HG03045 (cell line): ENCODE measurements around the gene ZNF500.
"Not testable (repeated sequence)": the region's sequence is repeated elsewhere in the genome, so short reads cannot be mapped to it uniquely, and the experiment has no call there.

Experiments used
- ATAC-seq: cut with Tn5 transposase; IDR thresholded peaks from one replicate; pipeline ENCODE4 v1.9.1; 2021; ENCODE audit warnings: mild to moderate bottlenecking, moderate library complexity; ENCODE audit not compliant: unreplicated experiment

The ZNF500 gene

GRCh38 chr16:4796982-4797804 is 30.2 kb upstream of the ZNF500 start:
- ATAC-seq, result no peak

- no peak for ATAC-seq
These were observed 29.0 kb upstream of the ZNF500 start for GRCh38 chr16:4795828-4796572.

- no peak for ATAC-seq
These were observed 28.3 kb upstream of the ZNF500 start, which contains the start of gene SMIM22 for GRCh38 chr16:4795181-4795827. Gene SMIM22, plus strand, starts transcription at chr16:4795369. Its CDS starts 366 bp downstream, at chr16:4795735.

GRCh38 chr16:4792951-4793513 is 26.1 kb upstream of the ZNF500 start:
- ATAC-seq, result no peak

GRCh38 chr16:4790871-4791270 is 23.9 kb upstream of the ZNF500 start:
- ATAC-seq, result no peak

GRCh38 chr16:4790261-4790660 is 23.3 kb upstream of the ZNF500 start:
- ATAC-seq, result no peak

GRCh38 chr16:4788910-4789309 is 21.9 kb upstream of the ZNF500 start:
- ATAC-seq, result no peak

GRCh38 chr16:4788489-4788889 is 21.5 kb upstream of the ZNF500 start:
- ATAC-seq, result no peak

- no peak for ATAC-seq
These were observed 20.9 kb upstream of the ZNF500 start, which contains the start of gene SEPTIN12 for GRCh38 chr16:4787627-4788482. Gene SEPTIN12, minus strand, starts transcription at chr16:4788345. Its CDS starts 700 bp downstream, at chr16:4787645.

GRCh38 chr16:4787068-4787467 is 20.1 kb upstream of the ZNF500 start:
- ATAC-seq, result no peak

- ATAC-seq, result no peak
These were observed 18.9 kb upstream of the ZNF500 start for GRCh38 chr16:4785758-4786433.

GRCh38 chr16:4784444-4784987 is 17.6 kb upstream of the ZNF500 start:
- ATAC-seq, result not testable (repeated sequence)

GRCh38 chr16:4783951-4784336 is 17.0 kb upstream of the ZNF500 start:
- ATAC-seq, result no peak

- ATAC-seq, result no peak
These were observed 16.4 kb upstream of the ZNF500 start for GRCh38 chr16:4783251-4783950.

- ATAC-seq, result no peak
These were observed 13.3 kb upstream of the ZNF500 start for GRCh38 chr16:4780235-4780634.

GRCh38 chr16:4778050-4778392 is 11.1 kb upstream of the ZNF500 start:
- no peak for ATAC-seq

- ATAC-seq, result no peak
These were observed 10.5 kb upstream of the ZNF500 start for GRCh38 chr16:4777339-4778049.

- ATAC-seq, result no peak
These were observed 9.3 kb upstream of the ZNF500 start for GRCh38 chr16:4776141-4776705.
